Natural killer cell (primary cell): ENCODE data around the gene RIPOR1. TPM values are rescaled to one million over a fixed set of nuclear protein-coding genes. Genes with fewer than 3 reads are reported as not detected.
A peak's percentile ranks its signal among the peaks of the same experiment; 100 is the strongest.

Experiments used
- ATAC-seq, 3 donors: fragments of 150-1000 bp in 2 of 3; fragments of 200-7000 bp in 1 of 3; cut with Tn5 transposase; 1 replicate in 1 of 3; 2 replicates in 2 of 3; pipeline ENCODE4 v1.10.0; 2021; ENCODE audit warnings: mild to moderate bottlenecking in 2 of 3, moderate library complexity in 2 of 3
- DNase-seq, 2 donors: peaks; one replicate each; pipeline versions ENCODE4 v3.0.0 to v3.0.0-alpha.2; 2013 to 2021; ENCODE audit warnings: mixed read lengths in 1 of 2
- H3K27ac ChIP-seq: one replicate; pipeline ENCODE4 v1.5.1; 2013; ENCODE audit warnings: mild to moderate bottlenecking, low read length
- H3K27me3 ChIP-seq: one replicate; pipeline ENCODE4 v1.6.1; 2013; ENCODE audit warnings: low read length; ENCODE audit not compliant: control insufficient read depth, insufficient read depth
- H3K36me3 ChIP-seq: one replicate; pipeline ENCODE4 v1.6.1; 2013; ENCODE audit warnings: low read length; ENCODE audit not compliant: control insufficient read depth, insufficient read depth
- H3K4me1 ChIP-seq: one replicate; pipeline ENCODE4 v1.6.1; 2013; ENCODE audit warnings: low read length; ENCODE audit not compliant: control insufficient read depth, insufficient read depth
- H3K4me3 ChIP-seq: one replicate; pipeline ENCODE4 v1.5.1; 2013; ENCODE audit warnings: low read length
- H3K9me3 ChIP-seq: one replicate; pipeline ENCODE4 v1.6.1; 2013; ENCODE audit warnings: low read length; ENCODE audit not compliant: control insufficient read depth, insufficient read depth
- H3K27ac Mint-ChIP-seq, 2 donors: one replicate each; pipeline ENCODE4 v1.8.0; 2022; ENCODE audit warnings: mild to moderate bottlenecking in 2 of 2, mixed read lengths in 2 of 2, moderate library complexity in 1 of 2
- H3K27me3 Mint-ChIP-seq, 2 donors: one replicate each; pipeline ENCODE4 v1.8.0; 2022; ENCODE audit warnings: low read depth in 2 of 2, mixed read lengths in 2 of 2
- H3K36me3 Mint-ChIP-seq: one replicate; pipeline ENCODE4 v1.8.0; 2022; ENCODE audit warnings: mixed read lengths
- H3K4me1 Mint-ChIP-seq, 2 donors: one replicate each; pipeline ENCODE4 v1.8.0; 2022; ENCODE audit warnings: mixed read lengths in 2 of 2
- H3K4me3 Mint-ChIP-seq: one replicate; pipeline ENCODE4 v1.8.0; 2022; ENCODE audit warnings: mild to moderate bottlenecking, moderate library complexity, mixed read lengths
- H3K9me3 Mint-ChIP-seq, 2 donors: one replicate each; pipeline ENCODE4 v1.8.0; 2022; ENCODE audit warnings: mixed read lengths in 2 of 2
- WGBS: methylation state at CpG from one replicate; pipeline ENCODE4 v1.1.7; 2013; ENCODE audit warnings: missing lambda C conversion rate; ENCODE audit not compliant: insufficient coverage; 5-methylcytosine and 5-hydroxymethylcytosine counted together
- intact Hi-C: fragments of 100-400 bp; cut with micrococcal nuclease; formaldehyde crosslinking; loops from one replicate; pipeline ENCODE4 v1.14.2; 2022
- total RNA-seq, 4 donors: library from RNA; stranded (reverse); fragments of 120-200 nt in 1 of 4; gene quantifications; one replicate each; pipeline versions ENCODE4 v1.2.3 to v1.2.4, GENCODE V29; 2013 to 2022
- TF ChIP-seq, protein P1 (sequence below): fragments of 200-600 bp; IDR thresholded peaks from one replicate; pipeline ENCODE4 v1.8.0; 2022; ENCODE audit warnings: antibody characterized with exemption

RIPOR1 gene
- total RNA-seq, 3 donors from 2014 or later (not counting 1 experiment from before 2014, with no cell fraction given): 68.2 to 118 (median 74.8) TPM

DNA sequence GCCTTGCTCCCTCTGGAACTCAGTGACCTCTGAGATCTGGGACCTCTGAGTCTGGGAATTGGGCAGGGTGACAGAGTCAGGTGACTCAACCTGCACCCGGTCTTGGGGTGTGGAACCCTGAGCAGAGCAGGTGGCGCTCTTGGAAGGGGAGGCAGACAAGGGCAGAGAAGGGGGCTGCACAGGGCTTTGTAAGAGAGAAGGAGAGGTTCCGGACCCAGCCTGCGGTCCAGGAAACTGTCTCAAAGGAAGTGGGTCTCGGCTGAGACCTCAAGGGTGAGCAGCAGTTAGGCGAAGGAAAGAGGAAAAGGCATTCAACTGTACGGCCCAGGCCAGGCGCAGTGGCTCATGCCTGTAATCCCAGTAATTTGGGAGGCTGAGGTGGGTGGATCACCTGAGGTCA, 10.0 kb upstream of the RIPOR1 start:
- 19% methylated on average over 8 of the region's 8 CpGs for WGBS
- intact Hi-C loops: no loop called here
- no peak for ATAC-seq

DNA sequence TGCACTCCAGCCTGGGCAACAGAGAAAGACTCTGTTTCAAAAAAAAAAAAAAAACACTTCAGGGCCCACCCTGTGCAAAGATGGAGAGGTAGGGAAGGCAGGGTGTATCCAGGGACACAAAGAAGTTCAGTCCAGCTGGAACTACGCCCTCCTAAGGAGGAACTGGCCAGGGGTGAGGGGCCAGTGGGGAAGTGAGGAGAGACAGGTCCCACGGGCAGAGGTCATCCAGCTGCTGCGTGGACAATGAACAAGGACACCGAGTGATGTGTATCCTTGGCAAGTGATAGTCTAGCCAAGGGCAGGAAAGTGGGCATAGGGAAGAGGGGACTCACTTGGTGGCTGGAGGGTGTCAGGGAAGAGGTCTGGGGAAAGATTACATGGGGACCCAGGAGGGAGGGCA, 9.4 kb upstream of the RIPOR1 start:
- intact Hi-C loops: no loop called here
- H3K4me3 Mint-ChIP-seq: no peak overlapping the region
- H3K4me1 Mint-ChIP-seq: peaks cover 26 to 36% of the 10 kb centered on the region in 2 donors
- Histone ChIP-seq H3K36me3 (no peaks in the 10 kb centered on the region), H3K27me3 (no peaks in the 10 kb centered on the region), H3K4me3 (no peak overlapping the region), H3K27ac (no peak overlapping the region), H3K4me1 (peaks cover 41% of the 10 kb centered on the region), H3K9me3 (no peaks in the 10 kb centered on the region)
- no peak for ATAC-seq
- no peaks in the 10 kb centered on the region for H3K27me3 Mint-ChIP-seq
- no peaks in the 10 kb centered on the region for H3K36me3 Mint-ChIP-seq
- 89% methylated on average over 4 of the region's 4 CpGs for WGBS
- no peaks in the 10 kb centered on the region for H3K9me3 Mint-ChIP-seq
- H3K27ac Mint-ChIP-seq: peak overlapping the region; percentile 74 to 86
- no peak for DNase-seq
- TF ChIP-seq, protein P1, sequence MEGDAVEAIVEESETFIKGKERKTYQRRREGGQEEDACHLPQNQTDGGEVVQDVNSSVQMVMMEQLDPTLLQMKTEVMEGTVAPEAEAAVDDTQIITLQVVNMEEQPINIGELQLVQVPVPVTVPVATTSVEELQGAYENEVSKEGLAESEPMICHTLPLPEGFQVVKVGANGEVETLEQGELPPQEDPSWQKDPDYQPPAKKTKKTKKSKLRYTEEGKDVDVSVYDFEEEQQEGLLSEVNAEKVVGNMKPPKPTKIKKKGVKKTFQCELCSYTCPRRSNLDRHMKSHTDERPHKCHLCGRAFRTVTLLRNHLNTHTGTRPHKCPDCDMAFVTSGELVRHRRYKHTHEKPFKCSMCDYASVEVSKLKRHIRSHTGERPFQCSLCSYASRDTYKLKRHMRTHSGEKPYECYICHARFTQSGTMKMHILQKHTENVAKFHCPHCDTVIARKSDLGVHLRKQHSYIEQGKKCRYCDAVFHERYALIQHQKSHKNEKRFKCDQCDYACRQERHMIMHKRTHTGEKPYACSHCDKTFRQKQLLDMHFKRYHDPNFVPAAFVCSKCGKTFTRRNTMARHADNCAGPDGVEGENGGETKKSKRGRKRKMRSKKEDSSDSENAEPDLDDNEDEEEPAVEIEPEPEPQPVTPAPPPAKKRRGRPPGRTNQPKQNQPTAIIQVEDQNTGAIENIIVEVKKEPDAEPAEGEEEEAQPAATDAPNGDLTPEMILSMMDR: no peak

More for the DNA sequence above, 10.0 kb upstream of the RIPOR1 start:
- no peaks in the 10 kb centered on the region for H3K27me3 ChIP-seq
- no peaks in the 10 kb centered on the region for H3K27me3 Mint-ChIP-seq
- DNase-seq: no peak
- no peaks in the 10 kb centered on the region for H3K36me3 Mint-ChIP-seq
- H3K4me1 ChIP-seq: peaks cover 46% of the 10 kb centered on the region
- no peaks in the 10 kb centered on the region for H3K36me3 ChIP-seq
- peak overlapping the region; percentile 74 to 86 for H3K27ac Mint-ChIP-seq
- H3K9me3 Mint-ChIP-seq: no peaks in the 10 kb centered on the region
- peak overlapping the region; percentile 88 for H3K27ac ChIP-seq
- H3K4me3 Mint-ChIP-seq: peak overlapping the region; percentile 79
- TF ChIP-seq, protein P1: no peak
- H3K9me3 ChIP-seq: no peaks in the 10 kb centered on the region
- H3K4me3 ChIP-seq: peak overlapping the region; percentile 6
- peaks cover 26 to 36% of the 10 kb centered on the region in 2 donors for H3K4me1 Mint-ChIP-seq

DNA sequence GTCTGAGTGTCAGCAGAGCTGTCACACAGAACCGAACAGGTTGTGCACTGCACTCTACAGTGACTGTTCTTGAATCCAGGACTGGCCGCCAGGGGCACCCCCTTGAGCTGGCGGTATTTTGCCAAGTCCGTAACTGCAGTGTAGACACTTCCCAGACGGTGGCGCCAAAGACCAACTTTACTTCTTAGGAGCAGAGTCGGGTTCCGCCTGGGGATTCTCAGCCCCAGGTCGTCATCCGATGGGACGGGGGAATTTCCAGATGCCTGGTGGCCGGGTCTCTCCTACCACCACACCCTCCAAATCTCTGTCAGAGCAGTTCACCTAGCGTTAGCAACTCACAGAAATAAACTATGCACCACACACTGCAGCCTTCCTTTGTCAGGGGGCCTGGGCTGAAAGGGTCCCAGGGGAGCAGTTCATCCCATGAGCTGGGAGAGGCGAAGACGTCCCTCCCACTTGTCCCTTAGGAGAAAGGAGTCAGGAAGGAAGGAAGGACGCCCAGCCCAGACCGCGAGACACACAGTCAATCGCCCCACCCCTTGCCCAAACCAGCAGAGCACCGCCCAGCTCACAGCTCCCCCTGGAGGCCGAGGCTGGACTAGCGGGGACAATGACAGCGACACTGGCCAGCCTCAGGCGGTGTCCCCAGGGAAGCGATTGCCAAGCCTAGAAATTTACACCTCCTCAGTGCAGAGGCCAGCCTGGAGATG, 7.4 kb upstream of the RIPOR1 start:
- H3K36me3 Mint-ChIP-seq: no peaks in the 10 kb centered on the region
- TF ChIP-seq, protein P1: peak; percentile 98
- peak overlapping the region; percentile 95 for H3K27ac ChIP-seq
- peak; percentile 90 to 97 (median 91) for ATAC-seq
- H3K27me3 Mint-ChIP-seq: no peaks in the 10 kb centered on the region
- intact Hi-C loops: loop anchor here (1.0 to 10.0 kb wide), 7 partner anchors 18 to 519 kb away; partner anchors contain the start of genes AGRP, ATP6V0D1, CTCF and RANBP10
- H3K9me3 Mint-ChIP-seq: no peaks in the 10 kb centered on the region
- peak overlapping the region; percentile 93 for H3K4me3 Mint-ChIP-seq
- H3K27ac Mint-ChIP-seq: peak overlapping the region; percentile 99
- peaks cover 34% of the 10 kb centered on the region for H3K4me1 ChIP-seq
- no peaks in the 10 kb centered on the region for H3K9me3 ChIP-seq
- peak; percentile 97 to 99 for DNase-seq
- H3K27me3 ChIP-seq: no peaks in the 10 kb centered on the region
- peaks cover 21 to 31% of the 10 kb centered on the region in 2 donors for H3K4me1 Mint-ChIP-seq
- 0% methylated on average over 22 of the region's 25 CpGs for WGBS
- H3K4me3 ChIP-seq: peak overlapping the region; percentile 50
- no peaks in the 10 kb centered on the region for H3K36me3 ChIP-seq
